Activated effector memory CD4-positive, alpha-beta T cell treated with anti-CD3 and anti-CD28 coated beads, Interleukin-2, amount 50 U/mL, for 16 hours (primary cell): ENCODE results near the gene EOLA2.
"Not testable (repeated sequence)": the region's sequence is repeated elsewhere in the genome, so short reads cannot be mapped to it uniquely, and the experiment has no call there.

Experiments used
- DNase-seq: peaks from one replicate; pipeline ENCODE4 v3.0.0-alpha.2; 2020

Gene EOLA2

GRCh38 chrX:149932150-149932549, 6.1 kb downstream of the EOLA2 start:
- not testable (repeated sequence) for DNase-seq

- DNase-seq = not testable (repeated sequence)
These were observed 6.9 kb downstream of the EOLA2 start for GRCh38 chrX:149931355-149931754.

- not testable (repeated sequence) for DNase-seq
These were observed 8.9 kb downstream of the EOLA2 start, which contains the start of gene HSFX4 for GRCh38 chrX:149929400-149929799. Gene HSFX4 (plus strand): TSS chrX:149929573. CDS start chrX:149929645, 72 bp downstream.

- DNase-seq = not testable (repeated sequence)
These were observed 9.7 kb downstream of the EOLA2 start for GRCh38 chrX:149928635-149929034.

- not testable (repeated sequence) for DNase-seq
These were observed 10.4 kb downstream of the EOLA2 start for GRCh38 chrX:149927964-149928258.

- DNase-seq = not testable (repeated sequence)
These were observed 10.9 kb downstream of the EOLA2 start for GRCh38 chrX:149927245-149927963.

GRCh38 chrX:149924434-149924833, 13.9 kb downstream of the EOLA2 start:
- DNase-seq = not testable (repeated sequence)

- DNase-seq = not testable (repeated sequence)
These were observed 14.5 kb downstream of the EOLA2 start for GRCh38 chrX:149923836-149924235.

GRCh38 chrX:149916745-149917392, 21.4 kb downstream of the EOLA2 start:
- DNase-seq = no peak

- no peak for DNase-seq
These were observed 28.1 kb downstream of the EOLA2 start for GRCh38 chrX:149910178-149910695.

- DNase-seq = no peak
These were observed 28.7 kb downstream of the EOLA2 start for GRCh38 chrX:149909324-149910177.

- DNase-seq = no peak
These were observed 29.6 kb downstream of the EOLA2 start for GRCh38 chrX:149908727-149909126.

GRCh38 chrX:149908308-149908707, 30.0 kb downstream of the EOLA2 start:
- no peak for DNase-seq

GRCh38 chrX:149903889-149904748, 34.2 kb downstream of the EOLA2 start:
- DNase-seq = no peak

- no peak for DNase-seq
These were observed 39.7 kb downstream of the EOLA2 start for GRCh38 chrX:149898554-149898953.

GRCh38 chrX:149890828-149891227, 47.5 kb downstream of the EOLA2 start:
- DNase-seq = not testable (repeated sequence)
